HepG2 (cell line): ENCODE results near the gene NSMF. TPM values are rescaled to one million over a fixed set of nuclear protein-coding genes. Genes with fewer than 3 reads are reported as not detected.

Experiments used
- ATAC-seq: fragments of 200-7000 bp; cut with Tn5 transposase; 3 replicates; pipeline ENCODE4 v1.9.1; 2020; ENCODE audit warnings: mild to moderate bottlenecking, moderate library complexity
- BruUV-seq: library from RNA; stranded (reverse); fragments of 400-500 nt; replicated peaks from 2 replicates; lab custom pipeline; 2021; lab: Mats Ljungman, UMichigan
- CTCF ChIA-PET: fragments of 300-600 bp; formaldehyde crosslinking; extraction: SDS; loops from one replicate; lab custom pipeline; 2021; ENCODE audit warnings: low total read pairs, inconsistent platforms, low intra/inter-chr PET ratio; lab: Yijun Ruan, JAX
- POLR2A ChIA-PET: fragments of 350-600 bp; sonication (Branson Sonifier 250); formaldehyde crosslinking; loops from one replicate; lab custom pipeline; 2020; ENCODE audit warnings: antibody characterized with exemption, inconsistent platforms; lab: Yijun Ruan, JAX
- DNase-seq: peaks from one replicate; pipeline ENCODE4 v3.0.0-alpha.2; 2015; ENCODE audit warnings: low spot score
- FAIRE-seq: peaks from 3 replicates; lab custom pipeline; 2011; peaks lifted over from hg19 to GRCh38; lab: Jason Lieb, UNC
- H2AFZ ChIP-seq: one replicate; pipeline ENCODE4 v1.6.1; 2011; ENCODE audit warnings: low read length, inconsistent platforms
- H3K27ac ChIP-seq: fragments of 300-600 bp; 3 replicates; pipeline ENCODE4 v1.8.0; 2011; ENCODE audit warnings: mixed run types, mild to moderate bottlenecking, mixed read lengths, low read length, inconsistent platforms; ENCODE audit not compliant: insufficient read depth; ENCODE audit errors: extremely low read length
- H3K27me3 ChIP-seq, 2 experiments: fragments of 200-600 bp in 1 of 2; 2 replicates in 1 of 2; 3 replicates in 1 of 2; pipeline versions ENCODE4 v1.6.0 to v1.8.0; 2011; ENCODE audit warnings: low read length in 2 of 2, mild to moderate bottlenecking in 2 of 2, moderate library complexity in 2 of 2, inconsistent platforms in 1 of 2; ENCODE audit not compliant: insufficient read depth in 2 of 2, control insufficient read depth in 1 of 2
- H3K36me3 ChIP-seq, 2 experiments: fragments of 200-600 bp in 1 of 2; replicated peaks in 1 of 2; 2 replicates in 1 of 2; 3 replicates in 1 of 2; pipeline versions ENCODE4 v1.5.1 to v1.8.0; 2011; ENCODE audit warnings: low read length in 2 of 2, inconsistent platforms in 1 of 2; ENCODE audit not compliant: insufficient read depth in 2 of 2, control insufficient read depth in 1 of 2
- H3K4me1 ChIP-seq: 2 replicates; pipeline ENCODE4 v1.5.1; 2012; ENCODE audit warnings: low read length, inconsistent platforms; ENCODE audit not compliant: insufficient read depth
- H3K4me2 ChIP-seq: 2 replicates; pipeline ENCODE4 v1.6.0; 2011; ENCODE audit warnings: low read depth, low read length, inconsistent platforms
- H3K4me3 ChIP-seq, 3 experiments: fragments of 200-600 bp in 1 of 3; sonication (generic), shearing (Covaris generic) in 1 of 3; replicated peaks in 1 of 3; 2 replicates each; pipeline ENCODE4 v1.5.1; 2011 to 2016; ENCODE audit warnings: low read length in 3 of 3, inconsistent platforms in 2 of 3, low read depth in 2 of 3, mild to moderate bottlenecking in 2 of 3, control low read depth in 1 of 3, mixed read lengths in 1 of 3; ENCODE audit not compliant: insufficient read depth in 1 of 3
- H3K79me2 ChIP-seq: one replicate; pipeline ENCODE4 v1.6.1; 2011; ENCODE audit warnings: low read length, inconsistent platforms; ENCODE audit not compliant: insufficient read depth
- H3K9ac ChIP-seq: 2 replicates; pipeline ENCODE4 v1.6.0; 2011; ENCODE audit warnings: mild to moderate bottlenecking, low read depth, low read length, inconsistent platforms; ENCODE audit not compliant: insufficient read depth
- H3K9me3 ChIP-seq: 2 replicates; pipeline ENCODE4 v1.5.1; 2012; ENCODE audit warnings: mild to moderate bottlenecking, low read length
- H4K20me1 ChIP-seq: 2 replicates; pipeline ENCODE4 v1.6.0; 2011; ENCODE audit warnings: inconsistent platforms, mild to moderate bottlenecking, low read length, moderate library complexity; ENCODE audit not compliant: insufficient read depth
- BRCA1 ChIP-seq: sonication (generic); formaldehyde crosslinking; IDR thresholded peaks from 2 replicates; pipeline ENCODE4 v1.4.0; 2020; ENCODE audit warnings: missing genetic modification reagents
- CCAR2 ChIP-seq: fragments of 200-400 bp; formaldehyde crosslinking; optimal IDR thresholded peaks from 2 replicates; pipeline ENCODE3; 2018; ENCODE audit warnings: low read depth, mild to moderate bottlenecking, low read length, moderate library complexity
- MED13 ChIP-seq: sonication (generic); formaldehyde crosslinking; IDR thresholded peaks from 2 replicates; pipeline ENCODE4 v1.5.0; 2020; ENCODE audit warnings: missing genetic modification reagents
- ZNF230 ChIP-seq: sonication (generic); formaldehyde crosslinking; IDR thresholded peaks from 2 replicates; pipeline ENCODE4 v1.4.0; 2020; ENCODE audit warnings: mild to moderate bottlenecking, missing genetic modification reagents
- WGBS: methylation state at CpG from one replicate; pipeline ENCODE4 v1.1.6; 2017; ENCODE audit warnings: low lambda C conversion rate; 5-methylcytosine and 5-hydroxymethylcytosine counted together
- in situ Hi-C: cut with HindIII; loops from 2 replicates; pipeline ENCODE4 v1.10.0; 2017; ENCODE audit warnings: low pct_unique_long_range_greater_than_20kb; ENCODE audit not compliant: extremely low pct_ligation_motif_present
- intact Hi-C: fragments of 100-400 bp; cut with micrococcal nuclease; formaldehyde crosslinking; loops from one replicate; pipeline ENCODE4 v1.10.0; 2022; ENCODE audit not compliant: unreplicated experiment
- polyA plus RNA-seq, 8 experiments: library from polyadenylated mRNA; depleted of rRNA in 3 of 8; stranded (reverse) in 7 of 8; unstranded in 1 of 8; fragments of >200 nt; fragmentation: Illumina TruSeq in 4 of 8; extraction: Trizol in 4 of 8; gene quantifications; 2 replicates each; pipeline versions ENCODE4 v1.2.1 to v1.2.3, GENCODE V29; 2011 to 2016; ENCODE audit warnings: low read depth in 4 of 8, missing spikeins in 1 of 8, mixed read lengths in 1 of 8; ENCODE audit not compliant: insufficient read depth in 1 of 8
- total RNA-seq, 5 experiments: library from RNA; depleted of rRNA; stranded (reverse); fragments of >200 nt; fragmentation: Illumina TruSeq; extraction: Trizol; gene quantifications; 2 replicates each; pipeline ENCODE4 v1.2.3, GENCODE V29; 2016; ENCODE audit warnings: low read depth in 1 of 5
- TF ChIP-seq, protein P1 (sequence below): sonication (generic); formaldehyde crosslinking; IDR thresholded peaks from 2 replicates; pipeline ENCODE4 v1.8.0; 2022; ENCODE audit warnings: mild to moderate bottlenecking, missing genetic modification reagents
- TF ChIP-seq, protein P2 (sequence below): sonication (generic); formaldehyde crosslinking; conservative IDR thresholded peaks from 2 replicates; pipeline ENCODE4 v1.4.0; 2020; ENCODE audit warnings: missing genetic modification reagents
- TF ChIP-seq, protein P3 (sequence below): sonication (generic); formaldehyde crosslinking; IDR thresholded peaks from 2 replicates; pipeline ENCODE4 v1.8.1; 2022; ENCODE audit warnings: low read depth, mild to moderate bottlenecking, missing genetic modification reagents
- TF ChIP-seq, protein P4 (sequence below): sonication (generic); formaldehyde crosslinking; IDR thresholded peaks from 2 replicates; pipeline ENCODE4 v1.5.1; 2020; ENCODE audit warnings: mild to moderate bottlenecking, moderate library complexity, missing genetic modification reagents

NSMF gene
- total and polyA plus RNA-seq, 2 of the 13 experiments (the other 11 are each of a cell fraction or from before 2014, with no cell fraction given): 44.3 to 183 TPM

DNA sequence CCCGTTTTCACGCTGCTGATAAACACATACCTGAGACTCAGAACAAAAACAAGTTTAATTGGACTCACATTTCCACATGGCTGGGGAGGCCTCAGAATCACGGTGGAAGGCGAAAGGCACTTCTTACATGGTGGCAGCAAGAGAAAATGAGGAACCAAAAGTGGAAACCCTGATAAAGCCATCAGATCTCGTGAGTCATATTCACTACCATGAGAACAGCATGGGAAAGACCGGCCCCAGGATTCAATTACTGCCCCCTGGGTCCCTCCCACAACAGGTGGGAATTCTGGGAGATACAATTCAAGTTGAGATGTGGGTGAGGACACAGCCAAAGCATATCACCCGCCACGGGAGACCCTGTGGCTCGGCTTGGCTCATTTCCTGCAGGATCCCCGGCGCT, 56.4 kb downstream of the NSMF start (continued):
- TF ChIP-seq, protein P1, sequence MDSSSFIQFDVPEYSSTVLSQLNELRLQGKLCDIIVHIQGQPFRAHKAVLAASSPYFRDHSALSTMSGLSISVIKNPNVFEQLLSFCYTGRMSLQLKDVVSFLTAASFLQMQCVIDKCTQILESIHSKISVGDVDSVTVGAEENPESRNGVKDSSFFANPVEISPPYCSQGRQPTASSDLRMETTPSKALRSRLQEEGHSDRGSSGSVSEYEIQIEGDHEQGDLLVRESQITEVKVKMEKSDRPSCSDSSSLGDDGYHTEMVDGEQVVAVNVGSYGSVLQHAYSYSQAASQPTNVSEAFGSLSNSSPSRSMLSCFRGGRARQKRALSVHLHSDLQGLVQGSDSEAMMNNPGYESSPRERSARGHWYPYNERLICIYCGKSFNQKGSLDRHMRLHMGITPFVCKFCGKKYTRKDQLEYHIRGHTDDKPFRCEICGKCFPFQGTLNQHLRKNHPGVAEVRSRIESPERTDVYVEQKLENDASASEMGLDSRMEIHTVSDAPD (CRISPR knock-in tag): no peak
- TF ChIP-seq, protein P2, sequence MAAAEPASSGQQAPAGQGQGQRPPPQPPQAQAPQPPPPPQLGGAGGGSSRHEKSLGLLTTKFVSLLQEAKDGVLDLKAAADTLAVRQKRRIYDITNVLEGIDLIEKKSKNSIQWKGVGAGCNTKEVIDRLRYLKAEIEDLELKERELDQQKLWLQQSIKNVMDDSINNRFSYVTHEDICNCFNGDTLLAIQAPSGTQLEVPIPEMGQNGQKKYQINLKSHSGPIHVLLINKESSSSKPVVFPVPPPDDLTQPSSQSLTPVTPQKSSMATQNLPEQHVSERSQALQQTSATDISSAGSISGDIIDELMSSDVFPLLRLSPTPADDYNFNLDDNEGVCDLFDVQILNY (CRISPR knock-in tag): no peak

DNA sequence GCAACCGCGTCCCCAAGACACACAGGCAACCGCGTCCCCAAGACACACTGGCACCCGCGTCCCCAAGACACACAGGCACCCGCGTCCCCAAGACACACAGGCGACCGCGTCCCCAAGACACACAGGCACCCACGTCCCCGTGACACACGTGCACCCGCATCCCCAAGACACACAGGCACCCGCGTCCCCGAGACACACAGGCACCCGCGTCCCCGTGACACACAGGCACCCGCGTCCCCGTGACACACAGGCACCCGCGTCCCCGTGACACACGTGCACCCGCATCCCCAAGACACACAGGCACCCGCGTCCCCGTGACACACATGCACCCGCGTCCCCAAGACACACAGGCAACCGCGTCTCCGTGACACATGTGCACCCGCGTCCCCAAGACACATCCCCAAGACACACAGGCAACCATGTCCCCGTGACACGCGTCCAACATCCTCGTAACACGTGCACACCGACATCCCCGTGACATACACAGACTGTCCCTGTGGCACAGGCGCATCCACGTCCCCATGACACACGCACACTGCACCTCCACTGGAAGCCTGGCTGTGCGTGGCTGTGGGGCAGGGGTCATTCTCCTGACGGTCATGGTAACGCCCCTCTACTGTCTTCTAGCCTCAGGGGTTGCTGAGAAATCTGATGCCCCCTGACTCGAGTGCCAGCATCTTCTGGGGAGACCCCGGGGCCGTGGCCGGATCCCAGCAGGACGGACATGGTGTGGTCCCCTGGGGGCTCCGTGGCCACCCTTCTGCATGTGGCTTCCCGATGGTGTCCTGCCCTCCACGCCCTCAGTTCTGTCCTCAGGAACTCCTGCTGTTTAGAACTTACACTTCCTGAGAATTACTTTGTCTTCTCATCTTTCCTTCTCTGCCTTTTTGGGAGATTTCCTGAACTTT, 60.3 kb downstream of the NSMF start:
- in situ Hi-C loops (no loop called here), intact Hi-C loops (no loop called here)
- POLR2A ChIA-PET: no interaction called here
- no peak overlapping the region for H3K4me2 ChIP-seq
- no peak overlapping the region for H3K27ac ChIP-seq
- H4K20me1 ChIP-seq: no peaks in the 10 kb centered on the region
- DNase-seq: no peak
- FAIRE-seq: no peak
- WGBS: 93% methylated on average over 58 of the region's 60 CpGs
- no peak for TF ChIP-seq MED13 (CRISPR knock-in tag)
- TF ChIP-seq, protein P3, sequence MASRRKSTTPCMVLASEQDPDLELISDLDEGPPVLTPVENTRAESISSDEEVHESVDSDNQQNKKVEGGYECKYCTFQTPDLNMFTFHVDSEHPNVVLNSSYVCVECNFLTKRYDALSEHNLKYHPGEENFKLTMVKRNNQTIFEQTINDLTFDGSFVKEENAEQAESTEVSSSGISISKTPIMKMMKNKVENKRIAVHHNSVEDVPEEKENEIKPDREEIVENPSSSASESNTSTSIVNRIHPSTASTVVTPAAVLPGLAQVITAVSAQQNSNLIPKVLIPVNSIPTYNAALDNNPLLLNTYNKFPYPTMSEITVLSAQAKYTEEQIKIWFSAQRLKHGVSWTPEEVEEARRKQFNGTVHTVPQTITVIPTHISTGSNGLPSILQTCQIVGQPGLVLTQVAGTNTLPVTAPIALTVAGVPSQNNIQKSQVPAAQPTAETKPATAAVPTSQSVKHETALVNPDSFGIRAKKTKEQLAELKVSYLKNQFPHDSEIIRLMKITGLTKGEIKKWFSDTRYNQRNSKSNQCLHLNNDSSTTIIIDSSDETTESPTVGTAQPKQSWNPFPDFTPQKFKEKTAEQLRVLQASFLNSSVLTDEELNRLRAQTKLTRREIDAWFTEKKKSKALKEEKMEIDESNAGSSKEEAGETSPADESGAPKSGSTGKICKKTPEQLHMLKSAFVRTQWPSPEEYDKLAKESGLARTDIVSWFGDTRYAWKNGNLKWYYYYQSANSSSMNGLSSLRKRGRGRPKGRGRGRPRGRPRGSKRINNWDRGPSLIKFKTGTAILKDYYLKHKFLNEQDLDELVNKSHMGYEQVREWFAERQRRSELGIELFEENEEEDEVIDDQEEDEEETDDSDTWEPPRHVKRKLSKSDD (CRISPR knock-in tag): no peak
- TF ChIP-seq, protein P4, sequence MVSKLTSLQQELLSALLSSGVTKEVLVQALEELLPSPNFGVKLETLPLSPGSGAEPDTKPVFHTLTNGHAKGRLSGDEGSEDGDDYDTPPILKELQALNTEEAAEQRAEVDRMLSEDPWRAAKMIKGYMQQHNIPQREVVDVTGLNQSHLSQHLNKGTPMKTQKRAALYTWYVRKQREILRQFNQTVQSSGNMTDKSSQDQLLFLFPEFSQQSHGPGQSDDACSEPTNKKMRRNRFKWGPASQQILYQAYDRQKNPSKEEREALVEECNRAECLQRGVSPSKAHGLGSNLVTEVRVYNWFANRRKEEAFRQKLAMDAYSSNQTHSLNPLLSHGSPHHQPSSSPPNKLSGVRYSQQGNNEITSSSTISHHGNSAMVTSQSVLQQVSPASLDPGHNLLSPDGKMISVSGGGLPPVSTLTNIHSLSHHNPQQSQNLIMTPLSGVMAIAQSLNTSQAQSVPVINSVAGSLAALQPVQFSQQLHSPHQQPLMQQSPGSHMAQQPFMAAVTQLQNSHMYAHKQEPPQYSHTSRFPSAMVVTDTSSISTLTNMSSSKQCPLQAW (CRISPR knock-in tag): no peak
- no peak for TF ChIP-seq ZNF230
- no peak for TF ChIP-seq BRCA1 (CRISPR knock-in tag)
- TF ChIP-seq CCAR2: no peak
- H3K9ac ChIP-seq: no peak overlapping the region
- no peaks in the 10 kb centered on the region for H3K79me2 ChIP-seq
- ATAC-seq: no peak
- BruUV-seq: no TSS peak
- H3K9me3 ChIP-seq: no peaks in the 10 kb centered on the region
- H3K4me3 ChIP-seq: no peak overlapping the region
- CTCF ChIA-PET: no interaction called here
- no peaks in the 10 kb centered on the region for H3K36me3 ChIP-seq
- no peaks in the 10 kb centered on the region for H3K27me3 ChIP-seq
- no peak overlapping the region for H2AFZ ChIP-seq
- H3K4me1 ChIP-seq: peaks cover 26% of the 10 kb centered on the region
